Common myeloid progenitor, CD34-positive (primary cell): Measurements from ENCODE around the gene CTNNBL1.

Experiments
- CTCF ChIA-PET: fragments of 350-600 bp; sonication (Branson Sonifier 250); formaldehyde crosslinking; loops from one replicate; lab custom pipeline; 2021; ENCODE audit warnings: antibody characterized with exemption; lab: Charles Lee
- POLR2A ChIA-PET: fragments of 350-600 bp; sonication (Branson Sonifier 250); formaldehyde crosslinking; loops from one replicate; lab custom pipeline; 2021; ENCODE audit warnings: antibody characterized with exemption; lab: Charles Lee
- DNase-seq, 3 donors: peaks; one replicate each; pipeline versions ENCODE4 v3.0.0 to v3.0.0-alpha.2; 2013
- H3K27ac ChIP-seq, 2 experiments: 1 replicate in 1 of 2; 2 replicates in 1 of 2; pipeline ENCODE4 v1.7.0; 2013; ENCODE audit warnings: inconsistent platforms in 2 of 2, low read length in 2 of 2, mild to moderate bottlenecking in 2 of 2, low read depth in 1 of 2, moderate library complexity in 1 of 2; ENCODE audit not compliant: severe bottlenecking in 2 of 2, insufficient read depth in 1 of 2, poor library complexity in 1 of 2
- H3K27me3 ChIP-seq, 5 experiments: replicated peaks in 2 of 5; 1 replicate in 3 of 5; 2 replicates in 2 of 5; pipeline versions ENCODE4 v1.6.1 to v1.7.0; 2013; ENCODE audit warnings: low read length in 4 of 5, mild to moderate bottlenecking in 2 of 5, moderate library complexity in 2 of 5, inconsistent platforms in 1 of 5; ENCODE audit not compliant: insufficient read depth in 5 of 5, control insufficient read depth in 4 of 5
- H3K36me3 ChIP-seq, 4 experiments: 1 replicate in 2 of 4; 2 replicates in 2 of 4; pipeline versions ENCODE4 v1.6.1 to v1.7.0; 2013; ENCODE audit warnings: low read length in 3 of 4, control low read depth in 1 of 4, mild to moderate bottlenecking in 1 of 4; ENCODE audit not compliant: control insufficient read depth in 4 of 4, insufficient read depth in 4 of 4
- H3K4me1 ChIP-seq, 4 experiments: 1 replicate in 3 of 4; 2 replicates in 1 of 4; pipeline versions ENCODE4 v1.6.1 to v1.7.1; 2013; ENCODE audit warnings: low read length in 3 of 4, mild to moderate bottlenecking in 3 of 4, control low read depth in 1 of 4, inconsistent platforms in 1 of 4, moderate library complexity in 1 of 4; ENCODE audit not compliant: control insufficient read depth in 4 of 4, insufficient read depth in 4 of 4; ENCODE audit errors: control extremely low read depth in 1 of 4
- H3K4me3 ChIP-seq, 7 experiments: 1 replicate in 4 of 7; 2 replicates in 3 of 7; pipeline versions ENCODE4 v1.5.1 to v1.7.0; 2013; ENCODE audit warnings: mild to moderate bottlenecking in 7 of 7, low read length in 6 of 7, moderate library complexity in 6 of 7, inconsistent platforms in 2 of 7, low read depth in 2 of 7, control low read depth in 1 of 7; ENCODE audit not compliant: insufficient read depth in 4 of 7, control insufficient read depth in 1 of 7; ENCODE audit errors: extremely low read depth in 1 of 7
- H3K9me3 ChIP-seq, 5 experiments: 1 replicate in 4 of 5; 2 replicates in 1 of 5; pipeline versions ENCODE4 v1.6.1 to v1.7.1; 2013; ENCODE audit warnings: low read length in 4 of 5, mild to moderate bottlenecking in 2 of 5, inconsistent platforms in 1 of 5, low read depth in 1 of 5, moderate library complexity in 1 of 5; ENCODE audit not compliant: control insufficient read depth in 4 of 5, insufficient read depth in 2 of 5; ENCODE audit errors: control extremely low read depth in 1 of 5
- WGBS: methylation state at CpG from one replicate; pipeline ENCODE4 v1.1.5; 2013; ENCODE audit not compliant: insufficient coverage; 5-methylcytosine and 5-hydroxymethylcytosine counted together

The CTNNBL1 gene

GRCh38 chr20:37841389-37841788 is 147.6 kb downstream of the CTNNBL1 start:
- CTCF ChIA-PET: interaction anchor here (0.9 to 1.2 kb wide), 2 partner anchors 17 to 23 kb away, joined by 3 read pairs; no protein-coding TSS in a partner anchor
- H3K4me1 ChIP-seq: no peaks in the 10 kb centered on the region
- DNase-seq: no peak
- peaks cover 0 to 54% (median 28%) of the 10 kb centered on the region in 4 experiments for H3K36me3 ChIP-seq
- POLR2A ChIA-PET: interaction anchor here (0.7 to 1.2 kb wide), 2 partner anchors 11 to 12 kb away, joined by 3 to 6 read pairs; no protein-coding TSS in a partner anchor
- H3K9me3 ChIP-seq: no peaks in the 10 kb centered on the region
- no peak overlapping the region for H3K4me3 ChIP-seq
- no peaks in the 10 kb centered on the region for H3K27me3 ChIP-seq
- no peak overlapping the region for H3K27ac ChIP-seq

DNA sequence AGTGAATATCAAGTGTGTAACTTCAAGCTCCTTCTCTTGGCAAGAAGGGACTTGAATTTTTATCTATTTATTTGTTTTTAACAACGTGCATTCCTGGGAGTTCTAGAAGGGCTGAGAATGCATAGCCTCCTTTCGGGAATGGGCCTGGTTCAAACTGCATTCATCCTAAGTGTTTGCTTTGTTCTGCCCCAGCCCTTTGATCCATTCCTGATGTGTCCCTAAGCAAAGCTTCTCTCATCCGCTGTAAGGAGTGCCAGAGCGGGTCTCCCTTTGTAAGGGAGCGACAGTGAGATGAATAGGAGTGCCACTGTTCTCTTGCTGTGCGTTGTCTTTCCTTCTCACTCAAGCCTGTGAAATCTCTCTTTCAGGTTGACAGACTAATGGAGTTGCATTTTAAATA is 148.1 kb downstream of the CTNNBL1 start:
- Histone ChIP-seq H3K4me1 (no peaks in the 10 kb centered on the region), H3K27me3 (no peaks in the 10 kb centered on the region), H3K4me3 (no peak overlapping the region), H3K27ac (no peak overlapping the region), H3K36me3 (peaks cover 0 to 58% (median 29%) of the 10 kb centered on the region in 4 experiments), H3K9me3 (no peaks in the 10 kb centered on the region)
- no peak for DNase-seq
- 100% methylated on average over 5 of the region's 6 CpGs for WGBS
- ChIA-PET POLR2A (interaction anchor here (0.6 to 0.7 kb wide), 2 partner anchors 12 to 137 kb away, joined by 6 read pairs; no protein-coding TSS in a partner anchor), CTCF (interaction anchor here (1.2 kb wide), 2 partner anchors 24 to 277 kb away, joined by 3 read pairs; no protein-coding TSS in a partner anchor)

- ChIA-PET CTCF (interaction anchor here (1.5 kb wide), 1 partner anchor 110 kb away, joined by 3 read pairs; no protein-coding TSS in a partner anchor), POLR2A (no interaction called here)
- DNase-seq: no peak
- peaks cover 3 to 75% (median 37%) of the 10 kb centered on the region in 4 experiments for H3K36me3 ChIP-seq
- H3K4me3 ChIP-seq: no peak overlapping the region
- no peak overlapping the region for H3K27ac ChIP-seq
- H3K9me3 ChIP-seq: no peaks in the 10 kb centered on the region
- 99% methylated on average over 7 of the region's 10 CpGs for WGBS
- H3K4me1 ChIP-seq: no peaks in the 10 kb centered on the region
- no peaks in the 10 kb centered on the region for H3K27me3 ChIP-seq
Observed at GRCh38 chr20:37845241-37845681, 151.4 kb downstream of the CTNNBL1 start.

- Histone ChIP-seq H3K4me3 (no peak overlapping the region), H3K27ac (no peak overlapping the region), H3K4me1 (no peaks in the 10 kb centered on the region), H3K27me3 (no peaks in the 10 kb centered on the region), H3K36me3 (peaks cover 3 to 74% (median 37%) of the 10 kb centered on the region in 4 experiments), H3K9me3 (no peaks in the 10 kb centered on the region)
- ChIA-PET CTCF (no interaction called here), POLR2A (no interaction called here)
- no peak for DNase-seq
- 94% methylated on average over 5 of the region's 5 CpGs for WGBS
Observed at GRCh38 chr20:37845878-37846277, 152.0 kb downstream of the CTNNBL1 start.

- no peaks in the 10 kb centered on the region for H3K9me3 ChIP-seq
- H3K4me3 ChIP-seq: no peak overlapping the region
- DNase-seq: no peak
- no peaks in the 10 kb centered on the region for H3K27me3 ChIP-seq
- WGBS: 97% methylated on average over 3 of the region's 4 CpGs
- no peak overlapping the region for H3K27ac ChIP-seq
- ChIA-PET CTCF (no interaction called here), POLR2A (no interaction called here)
- H3K4me1 ChIP-seq: no peaks in the 10 kb centered on the region
- peaks cover 3 to 69% (median 35%) of the 10 kb centered on the region in 4 experiments for H3K36me3 ChIP-seq
Observed at GRCh38 chr20:37846573-37846972, 152.7 kb downstream of the CTNNBL1 start.

GRCh38 chr20:37848706-37849105 is 154.9 kb downstream of the CTNNBL1 start:
- Histone ChIP-seq H3K27me3 (no peaks in the 10 kb centered on the region), H3K27ac (no peak overlapping the region), H3K4me1 (no peaks in the 10 kb centered on the region), H3K9me3 (no peaks in the 10 kb centered on the region), H3K4me3 (no peak overlapping the region), H3K36me3 (peaks cover 4 to 50% (median 35%) of the 10 kb centered on the region in 4 experiments)
- WGBS: 84% methylated on average over 4 of the region's 5 CpGs
- ChIA-PET POLR2A (no interaction called here), CTCF (no interaction called here)
- DNase-seq: no peak

GRCh38 chr20:37849156-37849555 is 155.3 kb downstream of the CTNNBL1 start:
- POLR2A ChIA-PET: no interaction called here
- no peak overlapping the region for H3K4me3 ChIP-seq
- no peaks in the 10 kb centered on the region for H3K4me1 ChIP-seq
- CTCF ChIA-PET: no interaction called here
- no peaks in the 10 kb centered on the region for H3K9me3 ChIP-seq
- no peak for DNase-seq
- WGBS: over 99% methylated on average over 9 of the region's 9 CpGs
- H3K36me3 ChIP-seq: peaks cover 7 to 45% (median 34%) of the 10 kb centered on the region in 4 experiments
- H3K27me3 ChIP-seq: no peaks in the 10 kb centered on the region
- H3K27ac ChIP-seq: no peak overlapping the region
